GM12878 (cell line): Measurements from ENCODE around the gene ATP6V0E1. TPM values are rescaled to one million over a fixed set of nuclear protein-coding genes. Genes with fewer than 3 reads are reported as not detected.

Experiments
- ATAC-seq: fragments of 200-7000 bp; cut with Tn5 transposase; 3 replicates; pipeline ENCODE4 v1.9.1; 2020; ENCODE audit warnings: mild to moderate bottlenecking, moderate library complexity
- BruUV-seq: library from RNA; stranded (reverse); fragments of 400-500 nt; replicated peaks from 2 replicates; lab custom pipeline; 2021; lab: Mats Ljungman, UMichigan
- CTCF ChIA-PET: fragments of 300-600 bp; sonication (Branson Sonifier 250); formaldehyde crosslinking; extraction: SDS; loops from one replicate; lab custom pipeline; 2021; ENCODE audit warnings: inconsistent platforms; lab: Yijun Ruan, JAX
- POLR2A ChIA-PET: fragments of 350-600 bp; formaldehyde crosslinking; extraction: SDS; loops from one replicate; lab custom pipeline; 2021; ENCODE audit warnings: inconsistent platforms; lab: Charles Lee
- RAD21 ChIA-PET: fragments of 300-600 bp; sonication (Branson Sonifier 250); formaldehyde crosslinking; loops from one replicate; lab custom pipeline; 2023; ENCODE audit warnings: antibody characterized with exemption; ENCODE audit not compliant: unreplicated experiment; lab: Charles Lee
- SMC1A ChIA-PET: fragments of 300-600 bp; sonication (Branson Sonifier 250); formaldehyde crosslinking; loops from one replicate; lab custom pipeline; 2023; ENCODE audit not compliant: unreplicated experiment, uncharacterized antibody; lab: Charles Lee
- DNase-seq: peaks from one replicate; pipeline ENCODE4 v3.0.0-alpha.2; 2011; ENCODE audit warnings: low read depth, low spot score
- FAIRE-seq: peaks from 3 replicates; lab custom pipeline; 2011; peaks lifted over from hg19 to GRCh38; lab: Jason Lieb, UNC
- H2AFZ ChIP-seq: 2 replicates; pipeline ENCODE4 v1.6.0; 2011; ENCODE audit warnings: low read depth, low read length, control low read depth; ENCODE audit not compliant: control insufficient read depth
- H3K27ac ChIP-seq: 2 replicates; pipeline ENCODE4 v1.5.1; 2011; ENCODE audit warnings: control low read depth; ENCODE audit not compliant: control insufficient read depth, insufficient read depth
- H3K27me3 ChIP-seq, 2 experiments: replicated peaks in 1 of 2; 2 replicates each; pipeline versions ENCODE4 v1.6.0 to v1.6.1; 2011; ENCODE audit warnings: low read length in 1 of 2; ENCODE audit not compliant: control insufficient read depth in 2 of 2, insufficient read depth in 2 of 2
- H3K36me3 ChIP-seq, 2 experiments: 2 replicates each; pipeline ENCODE4 v1.5.1; 2011; ENCODE audit warnings: low read length in 1 of 2; ENCODE audit not compliant: control insufficient read depth in 2 of 2, insufficient read depth in 2 of 2
- H3K4me1 ChIP-seq: 2 replicates; pipeline ENCODE4 v1.6.1; 2011; ENCODE audit warnings: mild to moderate bottlenecking, low read length, moderate library complexity, mixed read lengths; ENCODE audit not compliant: control insufficient read depth, insufficient read depth
- H3K4me2 ChIP-seq: 2 replicates; pipeline ENCODE4 v1.6.0; 2011; ENCODE audit warnings: control low read depth; ENCODE audit not compliant: control insufficient read depth, insufficient read depth
- H3K4me3 ChIP-seq: fragments of 200-600 bp; sonication (generic); 2 replicates; pipeline ENCODE4 v1.5.1; 2016
- H3K79me2 ChIP-seq: 2 replicates; pipeline ENCODE4 v1.6.0; 2011; ENCODE audit warnings: low read length; ENCODE audit not compliant: control insufficient read depth, insufficient read depth
- H3K9ac ChIP-seq: 2 replicates; pipeline ENCODE4 v1.8.0; 2011; ENCODE audit warnings: low read length, control low read depth, mixed read lengths; ENCODE audit not compliant: control insufficient read depth, insufficient read depth
- H3K9me3 ChIP-seq: replicated peaks from 3 replicates; pipeline ENCODE4 v1.5.1; 2011; ENCODE audit warnings: mild to moderate bottlenecking, low read length; ENCODE audit not compliant: control insufficient read depth, insufficient read depth
- H4K20me1 ChIP-seq: 2 replicates; pipeline ENCODE4 v1.6.0; 2011; ENCODE audit not compliant: control insufficient read depth, insufficient read depth
- BCL11A ChIP-seq: IDR thresholded peaks from 2 replicates; pipeline ENCODE4 v1.6.1; 2011; ENCODE audit warnings: low read depth, low read length
- BMI1 ChIP-seq: fragments of 450-650 bp; IDR thresholded peaks from 2 replicates; pipeline ENCODE4 v1.6.1; 2016; ENCODE audit warnings: mild to moderate bottlenecking, moderate library complexity, borderline replicate concordance
- BRCA1 ChIP-seq: IDR thresholded peaks from 2 replicates; pipeline ENCODE4 v1.6.1; 2011; ENCODE audit warnings: low read depth, low read length, improper control_type of control experiment
- CEBPZ ChIP-seq: fragments of 150-350 bp; IDR thresholded peaks from 2 replicates; pipeline ENCODE4 v1.6.1; 2016; ENCODE audit warnings: low read depth, low read length
- E2F8 ChIP-seq: fragments of 450-650 bp; IDR thresholded peaks from 2 replicates; pipeline ENCODE4 v1.6.1; 2018; ENCODE audit warnings: mild to moderate bottlenecking, low read depth, moderate library complexity; ENCODE audit not compliant: partially characterized antibody
- EED ChIP-seq: sonication (generic); IDR thresholded peaks from 2 replicates; pipeline ENCODE4 v1.6.1; 2016; ENCODE audit warnings: antibody characterized with exemption, low read depth
- KLF5 ChIP-seq: fragments of 450-650 bp; IDR thresholded peaks from 2 replicates; pipeline ENCODE4 v1.6.1; 2014; ENCODE audit warnings: mild to moderate bottlenecking; ENCODE audit not compliant: partially characterized antibody
- PAX5 ChIP-seq: IDR thresholded peaks from 2 replicates; pipeline ENCODE4 v1.6.1; 2011; ENCODE audit warnings: low read depth, low read length, borderline replicate concordance
- RFX5 ChIP-seq: IDR thresholded peaks from 2 replicates; pipeline ENCODE4 v1.6.1; 2011; ENCODE audit warnings: low read depth, low read length, improper control_type of control experiment
- STAT1 ChIP-seq: fragments of 450-650 bp; conservative IDR thresholded peaks from 2 replicates; pipeline ENCODE4 v1.6.1; 2014; ENCODE audit warnings: antibody characterized with exemption, mild to moderate bottlenecking
- SUPT20H ChIP-seq: IDR thresholded peaks from 2 replicates; pipeline ENCODE4 v1.6.1; 2011; ENCODE audit warnings: low read depth, mild to moderate bottlenecking, low read length, moderate library complexity, borderline replicate concordance; ENCODE audit not compliant: control insufficient read depth
- ZBTB33 ChIP-seq: fragments of 450-650 bp; IDR thresholded peaks from 2 replicates; pipeline ENCODE4 v1.6.1; 2017; ENCODE audit warnings: mild to moderate bottlenecking
- ZNF217 ChIP-seq: fragments of 450-650 bp; IDR thresholded peaks from 2 replicates; pipeline ENCODE4 v1.6.1; 2017; ENCODE audit warnings: antibody characterized with exemption, mild to moderate bottlenecking
- ZNF274 ChIP-seq: IDR thresholded peaks from one replicate; pipeline ENCODE4 v1.8.0; 2011; ENCODE audit not compliant: insufficient read length, insufficient read depth
- WGBS: methylation state at CpG from one replicate; pipeline ENCODE4 v1.1.6; 2016; ENCODE audit warnings: low lambda C conversion rate; ENCODE audit not compliant: insufficient replicate concordance, insufficient coverage; ENCODE audit errors: missing lambda C conversion rate; 5-methylcytosine and 5-hydroxymethylcytosine counted together
- in situ Hi-C: fragments of 300-500 bp; cut with MboI; formaldehyde crosslinking; loops from 9 replicates; pipeline ENCODE4 v1.14.3; 2018; ENCODE audit warnings: mixed read lengths
- intact Hi-C: fragments of 100-400 bp; cut with micrococcal nuclease; formaldehyde crosslinking; loops from one replicate; pipeline ENCODE4 v1.14.2; 2022; ENCODE audit not compliant: unreplicated experiment
- polyA plus RNA-seq, 11 experiments: library from polyadenylated mRNA; depleted of rRNA in 4 of 11; unstranded in 6 of 11; stranded (reverse) in 5 of 11; fragments of >200 nt; fragmentation: Nextera tagmentation in 4 of 11; fragmentation: Illumina TruSeq in 1 of 11; extraction: Ambion mirVana in 4 of 11; extraction: Trizol in 1 of 11; gene quantifications; 1 replicate in 1 of 11; 2 replicates in 10 of 11; pipeline versions ENCODE4 v1.2.1 to v1.2.3, GENCODE V29; 2011 to 2016; ENCODE audit warnings: inconsistent platforms in 2 of 11, missing spikeins in 2 of 11, low read depth in 1 of 11
- total RNA-seq, 4 experiments: library from RNA; depleted of rRNA in 3 of 4; stranded (reverse); fragments of >200 nt in 3 of 4; fragmentation: Illumina TruSeq in 1 of 4; extraction: Trizol in 1 of 4; gene quantifications; 2 replicates each; pipeline versions ENCODE4 v1.2.1 to v1.2.3, GENCODE V29; 2013 to 2021

Gene ATP6V0E1
- total and polyA plus RNA-seq, 10 of the 15 experiments (the other 5 are each of a cell fraction or from before 2014, with no cell fraction given) = 143 to 787 (median 306) TPM

- peak; percentile 31 for FAIRE-seq
- Histone ChIP-seq H3K79me2 (peaks cover 14% of the 10 kb centered on the region), H3K4me1 (peaks cover 25% of the 10 kb centered on the region), H3K27me3 (no peaks in the 10 kb centered on the region), H3K27ac (peak within 1 kb of the TSS; percentile 97), H3K4me2 (peak within 1 kb of the TSS; percentile 93), H3K9me3 (no peaks in the 10 kb centered on the region), H3K36me3 (no peaks in the 10 kb centered on the region; a peak in 1 of 4 replicates), H3K4me3 (peak within 1 kb of the TSS; percentile 93), H3K9ac (peak within 1 kb of the TSS; percentile 98), H4K20me1 (no peaks in the 10 kb centered on the region), H2AFZ (peak within 1 kb of the TSS; percentile 95)
- ChIA-PET SMC1A (interaction anchor here (0.6 to 2.2 kb wide), 11 partner anchors 14 to 83 kb away, joined by 3 to 31 read pairs (median 5); partner anchors contain the start of gene ATP6V0E1), RAD21 (interaction anchor here (1.0 to 2.3 kb wide), 9 partner anchors 9 to 868 kb away, joined by 3 to 39 read pairs (median 7); partner anchors contain the start of genes ATP6V0E1 and BNIP1), POLR2A (interaction anchor here (1.0 to 2.3 kb wide), 6 partner anchors 17 to 72 kb away, joined by 3 to 30 read pairs (median 8); partner anchors contain the start of gene ATP6V0E1), CTCF (interaction anchor here (0.9 to 2.1 kb wide), 4 partner anchors 9 to 74 kb away, joined by 3 to 17 read pairs (median 5); partner anchors contain the start of gene ATP6V0E1)
- no TSS peak for BruUV-seq
- ATAC-seq = peak; percentile 80
- in situ Hi-C loops = no loop called here
- DNase-seq = peak; percentile 83
- intact Hi-C loops = loop anchor here (1.0 to 10.0 kb wide), 3 partner anchors 20 to 281 kb away; partner anchors contain the start of gene DUSP1
- WGBS = 2% methylated on average over 40 of the region's 74 CpGs
- TF ChIP-seq E2F8 = peak; percentile 54
- TF ChIP-seq ZNF217 = 0 out of 2 replicates have a peak, but pooled peaks have one; percentile 49
- no peak for TF ChIP-seq STAT1
- no peak for TF ChIP-seq KLF5
- TF ChIP-seq RFX5 = peak; percentile 67; the same call in 1 of the 2 replicates
- TF ChIP-seq PAX5 = peak; percentile 15; the same call in 1 of the 2 replicates
- no peak for TF ChIP-seq SUPT20H
- no peak for TF ChIP-seq BMI1
- no peak for TF ChIP-seq BRCA1
- TF ChIP-seq ZNF274 = no peak
- TF ChIP-seq EED = no peak; the same call in 1 of the 2 replicates
- TF ChIP-seq CEBPZ = no peak
- TF ChIP-seq ZBTB33 = no peak
- TF ChIP-seq BCL11A = no peak
Observed at GRCh38 chr5:173055983-173056782, 72.6 kb downstream of the ATP6V0E1 start, which contains the start of gene CREBRF. Gene CREBRF, plus strand, starts transcription at chr5:173056352. Its CDS starts 24,424 bp downstream, at chr5:173080776.
